Upper lobe of left lung (tissue), 4 donors: ENCODE results near the gene CENATAC.
"Not testable (repeated sequence)": the region's sequence is repeated elsewhere in the genome, so short reads cannot be mapped to it uniquely, and the experiment has no call there.

Source experiments
- POLR2A ChIP-seq, 4 donors: fragments of 450-650 bp; IDR thresholded peaks; one replicate each; pipeline ENCODE4 v1.5.1; 2016 to 2017; ENCODE audit warnings: antibody characterized with exemption in 4 of 4, mild to moderate bottlenecking in 2 of 4
- POLR2AphosphoS5 ChIP-seq, 2 donors: sonication (generic); formaldehyde crosslinking; IDR thresholded peaks; one replicate each; pipeline ENCODE4 v1.5.1; 2017; ENCODE audit warnings: antibody characterized with exemption in 2 of 2
- TF ChIP-seq, protein P1 (sequence below), 6 experiments: fragments of 450-650 bp in 4 of 6; fragments of 200-600 bp in 2 of 6; sonication (generic) in 2 of 6; IDR thresholded peaks; one replicate each; pipeline ENCODE4 v1.5.1; 2016 to 2019; ENCODE audit warnings: antibody characterized with exemption in 6 of 6

DNA sequence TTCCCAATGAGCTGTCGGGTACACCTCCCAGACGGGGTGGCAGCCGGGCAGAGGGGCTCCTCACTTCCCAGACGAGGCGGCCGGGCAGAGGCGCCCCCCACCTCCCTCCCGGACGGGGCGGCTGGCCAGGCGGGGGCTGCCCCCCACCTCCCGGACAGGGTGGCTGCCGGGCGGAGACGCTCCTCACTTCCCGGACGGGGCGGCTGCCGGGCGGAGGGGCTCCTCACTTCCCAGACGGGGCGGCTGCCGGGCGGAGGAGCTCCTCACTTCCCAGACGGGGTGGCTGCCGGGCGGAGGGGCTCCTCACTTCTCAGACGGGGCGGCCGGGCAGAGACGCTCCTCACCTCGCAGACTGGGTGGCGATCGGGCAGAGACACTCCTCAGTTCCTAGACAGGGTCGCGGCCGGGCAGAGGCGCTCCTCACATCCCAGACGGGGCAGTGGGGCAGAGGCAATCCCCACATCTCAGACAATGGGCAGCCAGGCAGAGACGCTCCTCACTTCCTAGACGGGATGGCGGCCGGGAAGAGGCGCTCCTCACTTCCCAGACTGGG is 6.4 kb upstream of the CENATAC start:
- TF ChIP-seq, protein P1, sequence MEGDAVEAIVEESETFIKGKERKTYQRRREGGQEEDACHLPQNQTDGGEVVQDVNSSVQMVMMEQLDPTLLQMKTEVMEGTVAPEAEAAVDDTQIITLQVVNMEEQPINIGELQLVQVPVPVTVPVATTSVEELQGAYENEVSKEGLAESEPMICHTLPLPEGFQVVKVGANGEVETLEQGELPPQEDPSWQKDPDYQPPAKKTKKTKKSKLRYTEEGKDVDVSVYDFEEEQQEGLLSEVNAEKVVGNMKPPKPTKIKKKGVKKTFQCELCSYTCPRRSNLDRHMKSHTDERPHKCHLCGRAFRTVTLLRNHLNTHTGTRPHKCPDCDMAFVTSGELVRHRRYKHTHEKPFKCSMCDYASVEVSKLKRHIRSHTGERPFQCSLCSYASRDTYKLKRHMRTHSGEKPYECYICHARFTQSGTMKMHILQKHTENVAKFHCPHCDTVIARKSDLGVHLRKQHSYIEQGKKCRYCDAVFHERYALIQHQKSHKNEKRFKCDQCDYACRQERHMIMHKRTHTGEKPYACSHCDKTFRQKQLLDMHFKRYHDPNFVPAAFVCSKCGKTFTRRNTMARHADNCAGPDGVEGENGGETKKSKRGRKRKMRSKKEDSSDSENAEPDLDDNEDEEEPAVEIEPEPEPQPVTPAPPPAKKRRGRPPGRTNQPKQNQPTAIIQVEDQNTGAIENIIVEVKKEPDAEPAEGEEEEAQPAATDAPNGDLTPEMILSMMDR (IDR thresholded peaks at IDR 0.05), result not testable (repeated sequence)
- not testable (repeated sequence) for TF ChIP-seq POLR2A, POLR2AphosphoS5 (IDR thresholded peaks at IDR 0.05)
